HCT116 (cell line): ENCODE data around the gene XPC.

Experiments
- POLR2A ChIP-seq: IDR thresholded peaks from 2 replicates; pipeline ENCODE4 v1.7.0; 2011; ENCODE audit warnings: borderline replicate concordance; ENCODE audit not compliant: insufficient read depth, insufficient read length; ENCODE audit errors: extremely low read depth
- POLR2AphosphoS5 ChIP-seq: IDR thresholded peaks from 2 replicates; pipeline ENCODE4 v1.6.1; 2011; ENCODE audit warnings: mild to moderate bottlenecking, low read depth, low read length, moderate library complexity

DNA sequence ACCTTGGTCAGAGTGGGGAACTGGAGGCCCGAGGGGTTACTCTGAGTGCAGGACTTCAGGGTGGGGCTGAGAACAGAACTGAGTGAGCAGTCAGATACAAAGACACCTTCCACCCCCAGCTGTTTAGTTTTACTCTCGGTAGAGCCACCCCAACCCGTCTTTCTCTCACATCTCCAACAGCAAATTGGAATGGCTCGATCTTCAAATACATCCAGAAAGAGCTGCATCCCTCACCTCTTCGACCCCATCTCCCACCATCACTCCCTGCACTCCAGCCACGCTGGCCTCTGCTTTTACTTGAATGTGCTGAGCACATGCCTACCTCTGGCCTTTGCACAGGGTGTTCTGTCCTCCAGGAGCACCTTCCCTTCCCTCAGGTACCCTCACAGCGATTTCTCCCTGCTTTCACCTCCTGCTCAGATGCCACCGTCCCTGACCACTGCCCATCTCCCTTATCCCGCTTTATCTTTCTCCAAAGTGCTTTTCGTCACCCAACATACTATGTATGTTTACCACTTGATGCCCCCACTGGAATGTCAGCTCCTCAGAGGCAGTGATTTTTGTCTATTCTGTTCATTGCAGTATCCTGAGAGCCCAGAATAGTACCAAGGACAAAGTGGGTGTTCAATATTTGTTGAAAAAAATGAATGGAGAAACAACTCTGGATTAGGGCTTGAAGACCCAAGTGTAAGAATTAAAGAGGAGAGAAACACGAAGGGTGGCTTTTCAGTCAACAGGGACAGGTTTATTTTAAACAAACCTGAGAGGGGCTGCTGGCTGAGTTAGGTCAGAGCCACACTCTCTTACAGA is 58.1 kb downstream of the XPC start:
- TF ChIP-seq POLR2AphosphoS5 (no peak), POLR2A (no peak)
